Embryonic facial prominence (tissue), 1 donor: Measurements from ENCODE around the gene SARM1.

Experiments used
- DNase-seq: peaks from one replicate; pipeline ENCODE4 v3.0.0-alpha.2; 2016; ENCODE audit errors: extremely low spot score

SARM1 gene

DNA sequence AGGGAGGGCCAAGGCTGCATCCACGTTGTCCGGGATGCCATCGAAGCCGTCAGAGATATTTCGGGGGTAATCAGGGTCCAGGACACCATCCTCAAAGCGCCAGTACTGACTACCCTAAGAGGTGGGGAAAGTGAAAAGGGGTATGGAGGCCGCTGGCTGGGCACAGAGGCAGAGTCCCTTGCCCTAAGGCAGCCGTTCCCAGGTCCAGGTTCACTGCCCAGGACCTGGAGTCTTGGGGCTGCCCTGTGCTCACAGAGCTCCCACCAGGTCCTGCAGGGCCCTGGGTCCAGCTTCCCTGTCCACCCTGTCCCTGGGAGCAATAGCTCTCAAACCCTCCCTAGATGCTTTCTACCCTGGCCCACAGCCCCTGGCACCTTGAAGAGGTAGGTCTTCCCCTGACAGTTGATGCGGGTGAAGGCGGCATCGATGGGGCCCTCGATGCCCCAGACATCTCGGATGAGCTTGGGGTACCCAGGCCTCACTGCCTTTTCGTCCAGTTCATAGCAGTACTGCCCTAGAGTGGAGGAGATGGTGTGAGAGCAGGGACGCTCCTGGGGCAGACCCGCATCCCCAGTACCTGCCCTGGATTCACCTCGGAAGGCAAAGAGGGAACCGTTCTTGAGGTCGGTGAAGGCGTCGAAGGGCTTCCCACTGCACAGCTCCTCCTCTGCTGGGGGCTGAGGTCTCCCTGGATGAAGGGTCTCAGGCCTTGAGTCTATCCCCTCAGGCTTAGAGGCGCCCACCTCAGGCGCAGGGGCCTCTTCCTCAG, 2.4 kb upstream of the SARM1 start:
- no peak for DNase-seq

DNA sequence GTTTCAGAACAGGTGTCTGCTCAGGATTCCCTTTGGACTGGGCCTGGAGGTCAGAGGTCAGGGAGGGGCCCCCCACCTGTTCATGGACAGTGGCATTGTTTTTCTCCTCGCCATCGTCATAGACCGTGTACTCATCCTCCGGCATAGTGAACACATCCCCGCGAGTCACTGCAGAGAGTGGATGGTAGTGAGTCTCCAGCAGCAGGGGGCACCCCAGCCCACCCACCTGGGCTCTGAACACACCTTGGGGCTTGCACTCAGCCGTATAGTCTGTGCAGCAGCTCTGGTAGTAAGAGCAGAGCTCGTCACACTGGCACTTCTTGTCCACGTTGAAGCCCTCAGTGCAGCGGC, 1.8 kb upstream of the SARM1 start:
- DNase-seq = no peak

GRCh38 chr17:28370035-28370743, 1.3 kb upstream of the SARM1 start, which contains the start of gene VTN:
Gene VTN, minus strand, starts transcription at chr17:28370307. Its CDS starts 104 bp downstream, at chr17:28370203.
- DNase-seq = no peak

- no peak for DNase-seq
Observed at GRCh38 chr17:28370744-28371103, 770 bp upstream of the SARM1 start.

- DNase-seq = no peak
Observed at GRCh38 chr17:28372203-28372944, 880 bp downstream of the SARM1 start.

DNA sequence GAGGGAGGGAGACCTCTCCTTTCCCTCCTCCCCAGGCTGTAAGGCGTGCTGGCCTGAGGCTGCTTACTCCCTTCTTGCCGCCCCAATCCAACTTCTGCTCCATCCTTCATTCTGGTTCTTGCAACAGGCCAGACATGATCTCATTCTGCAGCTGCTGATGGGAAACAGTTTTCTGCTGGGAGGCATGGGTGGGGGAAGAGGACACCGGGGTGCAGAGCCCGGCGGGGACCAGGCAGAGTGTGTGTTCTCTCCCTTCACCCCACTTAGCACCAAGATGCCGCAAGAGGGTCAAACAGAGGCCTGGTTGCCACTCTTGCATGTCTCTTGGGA, 1.4 kb downstream of the SARM1 start:
- no peak for DNase-seq

DNA sequence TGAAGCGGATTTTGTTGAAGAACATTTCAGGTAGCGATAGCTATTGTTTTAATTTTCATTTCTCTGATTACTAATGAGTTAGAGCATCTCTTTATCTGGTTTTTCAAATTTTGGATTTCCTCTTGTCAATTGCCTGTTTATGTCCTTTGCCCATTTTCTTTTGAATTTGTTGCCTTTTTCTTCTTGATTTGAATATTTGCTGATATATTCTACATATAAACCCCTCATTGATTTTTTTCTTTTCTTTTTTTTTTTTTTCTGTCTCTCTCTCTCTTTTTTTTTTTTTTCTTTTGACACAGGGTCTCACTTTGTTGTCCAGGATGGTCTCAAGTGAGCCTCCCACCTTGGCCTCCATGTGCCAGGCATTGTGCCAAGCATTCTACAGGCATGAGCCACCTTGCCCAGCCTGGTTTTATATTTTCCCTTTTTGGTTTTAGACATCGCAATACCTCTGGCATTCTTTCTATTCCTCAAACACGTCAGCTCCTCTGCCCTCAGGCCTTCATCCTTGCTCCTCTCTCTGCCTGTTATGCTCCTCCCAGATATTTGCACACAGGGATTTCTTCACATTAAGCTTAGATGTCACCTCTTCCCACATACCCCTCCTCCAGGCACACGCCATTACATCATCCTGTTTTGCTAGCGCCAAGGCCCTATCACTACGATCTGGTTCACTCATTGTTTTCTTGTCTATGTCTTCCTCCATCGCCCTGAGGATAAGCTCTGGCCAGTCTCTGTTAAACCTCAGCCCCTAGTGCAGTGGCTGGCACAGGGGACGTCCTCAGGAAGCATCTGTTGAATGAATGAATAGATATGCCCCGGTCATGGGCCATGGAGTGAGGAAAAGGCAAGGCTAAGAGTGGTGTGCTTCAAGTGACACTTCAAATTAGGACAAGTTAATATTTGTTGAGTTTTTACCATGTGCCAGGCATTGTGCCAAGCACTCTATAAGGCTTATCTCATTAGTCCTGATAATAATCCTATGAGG, 8.6 kb downstream of the SARM1 start:
- DNase-seq = no peak

GRCh38 chr17:28381141-28381825, 9.8 kb downstream of the SARM1 start:
- no peak for DNase-seq

DNA sequence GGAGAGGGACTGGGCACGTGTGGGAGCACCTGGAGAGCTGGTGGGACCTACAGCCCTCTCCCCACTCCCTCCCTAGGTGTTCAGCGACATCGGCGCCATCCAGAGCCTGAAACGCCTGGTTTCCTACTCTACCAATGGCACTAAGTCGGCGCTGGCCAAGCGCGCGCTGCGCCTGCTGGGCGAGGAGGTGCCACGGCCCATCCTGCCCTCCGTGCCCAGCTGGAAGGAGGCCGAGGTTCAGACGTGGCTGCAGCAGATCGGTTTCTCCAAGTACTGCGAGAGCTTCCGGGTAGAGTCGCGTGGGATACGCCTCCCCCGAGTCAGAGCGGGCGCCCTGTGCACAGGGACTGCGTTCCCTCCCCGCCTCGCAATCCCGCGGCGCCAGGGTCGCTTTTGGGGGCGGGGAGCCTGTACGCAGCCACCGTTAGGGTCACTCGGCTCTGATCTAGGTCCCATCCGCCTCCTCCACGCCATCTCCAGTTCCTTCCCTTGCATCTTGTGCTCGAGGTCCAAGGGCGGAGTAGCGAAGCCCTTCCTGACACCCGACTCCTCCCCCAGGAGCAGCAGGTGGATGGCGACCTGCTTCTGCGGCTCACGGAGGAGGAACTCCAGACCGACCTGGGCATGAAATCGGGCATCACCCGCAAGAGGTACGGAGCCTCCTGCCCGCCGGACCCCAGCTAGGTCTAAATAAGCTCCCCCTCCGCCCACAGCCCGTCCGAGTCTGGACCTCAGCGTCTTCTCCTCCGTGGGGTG, 13.0 kb downstream of the SARM1 start:
- DNase-seq = no peak

GRCh38 chr17:28385037-28385400, 13.5 kb downstream of the SARM1 start:
- DNase-seq = no peak

- DNase-seq = no peak
Observed at GRCh38 chr17:28385406-28385805, 13.9 kb downstream of the SARM1 start.

DNA sequence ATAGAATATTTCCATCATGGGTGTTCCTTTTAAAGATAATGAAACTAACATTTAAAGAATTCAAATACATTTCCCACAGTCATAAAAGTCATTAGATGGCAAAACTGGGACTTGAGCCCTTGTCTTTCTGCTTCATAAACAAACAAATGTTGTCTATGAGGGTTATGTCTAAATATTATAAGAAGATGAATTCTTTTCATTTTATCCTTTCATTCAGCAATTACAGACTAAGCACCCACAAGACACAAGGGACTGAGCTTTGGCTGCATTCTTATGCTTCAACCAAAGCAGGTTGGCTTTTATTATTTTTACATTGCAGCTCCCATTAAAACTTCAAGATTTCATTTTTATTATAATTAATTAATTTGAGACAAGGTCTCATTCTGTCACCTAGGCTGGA, 14.9 kb downstream of the SARM1 start:
- no peak for DNase-seq

DNA sequence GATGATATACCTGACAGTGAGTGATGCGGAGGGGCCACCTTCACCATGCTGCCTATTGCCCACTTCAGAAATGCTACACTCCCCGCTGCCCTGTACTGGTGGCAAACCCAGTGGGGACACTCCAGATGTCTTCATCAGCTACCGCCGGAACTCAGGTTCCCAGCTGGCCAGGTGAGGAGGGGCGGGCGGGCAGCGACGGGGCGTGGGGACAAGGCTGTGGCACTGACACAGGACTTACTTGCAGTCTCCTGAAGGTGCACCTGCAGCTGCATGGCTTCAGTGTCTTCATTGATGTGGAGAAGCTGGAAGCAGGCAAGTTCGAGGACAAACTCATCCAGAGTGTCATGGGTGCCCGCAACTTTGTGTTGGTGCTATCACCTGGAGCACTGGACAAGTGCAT, 16.6 kb downstream of the SARM1 start:
- DNase-seq = no peak

GRCh38 chr17:28390141-28390540, 18.6 kb downstream of the SARM1 start:
- DNase-seq = no peak

DNA sequence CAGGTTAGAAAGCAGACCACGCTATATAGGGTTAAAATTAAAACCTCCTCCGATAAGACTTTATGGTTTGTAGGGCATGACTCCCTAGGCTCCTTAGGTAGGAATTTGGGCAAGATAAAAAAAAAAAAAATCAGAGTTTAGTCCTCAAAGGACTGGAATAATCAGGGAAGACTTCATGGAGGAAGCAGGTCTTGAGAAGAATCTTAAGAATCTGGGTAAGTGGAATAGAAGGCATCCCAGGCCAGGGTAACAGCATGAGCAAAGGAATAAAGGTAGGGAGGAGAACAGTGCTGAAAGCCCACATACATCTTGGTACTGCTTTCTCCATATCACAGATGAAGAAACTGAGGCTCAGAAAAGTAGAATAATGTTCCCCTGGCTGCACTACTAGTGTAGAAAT, 19.1 kb downstream of the SARM1 start:
- no peak for DNase-seq

DNA sequence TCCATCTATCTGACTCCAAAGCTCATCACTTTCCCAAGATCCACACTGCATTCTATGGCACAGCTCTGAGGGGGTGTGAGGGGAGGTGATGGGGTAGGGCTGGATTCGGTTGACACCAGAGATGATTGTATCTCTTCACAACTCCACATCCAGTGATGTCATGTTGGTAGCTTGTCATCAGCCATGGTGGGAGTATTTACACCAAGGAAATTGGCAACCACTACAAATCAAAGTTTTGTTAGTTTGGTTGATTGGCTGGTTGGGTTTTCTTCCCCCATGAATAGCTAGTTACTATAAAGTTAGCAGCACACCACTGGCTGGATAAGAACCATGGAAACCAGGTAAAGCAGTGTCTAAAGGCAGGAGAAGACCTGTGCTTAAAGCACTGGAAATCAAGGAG, 19.5 kb downstream of the SARM1 start:
- DNase-seq = no peak

GRCh38 chr17:28391401-28391800, 19.9 kb downstream of the SARM1 start:
- no peak for DNase-seq

DNA sequence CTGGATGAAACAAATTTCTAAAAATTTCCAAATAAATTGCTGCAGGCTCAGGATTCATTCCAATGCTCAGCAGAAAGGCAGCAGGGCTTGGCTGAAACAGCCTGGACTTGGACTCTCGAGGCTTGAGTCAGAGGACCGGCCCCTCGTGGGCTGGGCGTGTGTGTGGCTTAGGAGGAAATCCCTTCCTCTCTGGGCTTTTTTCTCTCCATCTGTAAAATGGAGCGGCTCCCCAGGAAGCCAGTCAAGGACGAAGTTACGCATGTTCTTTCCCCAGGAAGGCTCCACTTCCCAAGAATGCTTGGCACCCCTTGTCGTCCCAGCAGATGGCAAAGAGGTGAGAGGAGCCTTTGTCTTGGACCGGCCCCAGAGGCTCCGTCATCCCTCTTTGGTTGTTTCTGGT, 21.0 kb downstream of the SARM1 start:
- no peak for DNase-seq

DNA sequence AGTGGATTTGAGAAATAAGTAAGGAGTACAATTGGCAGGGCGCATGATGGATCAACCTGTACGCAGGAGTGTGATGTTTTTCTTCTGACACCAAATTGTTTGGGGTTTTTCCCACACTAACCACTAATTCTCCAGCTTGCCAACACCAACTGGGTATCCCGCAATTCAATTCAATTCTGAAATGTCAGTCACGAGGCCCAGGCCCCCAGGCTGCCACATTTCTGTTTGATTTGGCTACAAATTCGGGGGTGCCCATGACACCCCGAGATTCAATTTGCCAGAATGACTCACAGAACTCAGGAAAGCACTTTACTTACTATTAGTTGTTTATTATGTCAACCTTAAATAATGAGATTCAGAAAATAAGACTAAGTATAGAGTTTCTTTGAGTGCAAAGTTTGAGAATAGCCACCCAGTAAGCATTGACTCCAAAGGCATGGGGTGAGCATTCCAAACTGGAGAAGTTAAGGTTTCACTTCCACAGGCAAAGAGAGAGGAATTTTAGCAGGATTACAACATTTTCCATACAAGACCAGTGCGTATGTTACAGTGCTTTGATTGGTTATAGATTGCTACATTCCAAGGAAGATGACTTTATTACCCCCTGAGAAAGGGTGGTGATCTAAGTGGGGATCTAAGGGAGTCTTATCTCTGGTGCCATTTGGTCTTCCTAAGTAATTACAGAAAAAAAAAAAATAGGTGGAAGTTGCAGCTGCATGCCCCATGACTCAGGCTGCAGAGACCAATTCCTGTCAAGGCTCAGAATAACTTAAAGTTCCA, 23.0 kb downstream of the SARM1 start:
- no peak for DNase-seq

DNA sequence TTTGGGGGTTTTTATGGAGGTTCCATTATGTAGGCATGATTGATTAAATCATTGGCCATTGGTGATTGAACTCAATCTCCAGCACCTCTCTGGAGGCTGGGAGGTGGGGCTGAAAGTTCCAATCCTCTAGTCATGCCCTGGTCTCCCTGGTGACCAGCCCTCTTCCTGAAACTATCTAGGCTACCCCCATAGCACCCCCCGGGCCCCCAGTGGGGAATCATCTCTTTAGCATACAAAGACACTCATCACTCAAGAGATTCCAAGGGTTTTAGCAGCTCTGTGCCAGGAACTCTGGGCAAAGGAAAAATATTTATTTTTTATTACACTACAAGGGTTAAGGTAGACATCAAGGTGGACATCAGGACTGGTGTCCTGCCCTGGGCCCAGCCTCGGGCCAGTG, 23.9 kb downstream of the SARM1 start:
- no peak for DNase-seq
